HG03571 (cell line): Measurements from ENCODE around the gene NUP54.
A peak's percentile ranks its signal among the peaks of the same experiment; 100 is the strongest.

Source experiments
- ATAC-seq: cut with Tn5 transposase; IDR thresholded peaks from one replicate; pipeline ENCODE4 v1.9.1; 2021; ENCODE audit not compliant: unreplicated experiment

NUP54 gene, protein sequence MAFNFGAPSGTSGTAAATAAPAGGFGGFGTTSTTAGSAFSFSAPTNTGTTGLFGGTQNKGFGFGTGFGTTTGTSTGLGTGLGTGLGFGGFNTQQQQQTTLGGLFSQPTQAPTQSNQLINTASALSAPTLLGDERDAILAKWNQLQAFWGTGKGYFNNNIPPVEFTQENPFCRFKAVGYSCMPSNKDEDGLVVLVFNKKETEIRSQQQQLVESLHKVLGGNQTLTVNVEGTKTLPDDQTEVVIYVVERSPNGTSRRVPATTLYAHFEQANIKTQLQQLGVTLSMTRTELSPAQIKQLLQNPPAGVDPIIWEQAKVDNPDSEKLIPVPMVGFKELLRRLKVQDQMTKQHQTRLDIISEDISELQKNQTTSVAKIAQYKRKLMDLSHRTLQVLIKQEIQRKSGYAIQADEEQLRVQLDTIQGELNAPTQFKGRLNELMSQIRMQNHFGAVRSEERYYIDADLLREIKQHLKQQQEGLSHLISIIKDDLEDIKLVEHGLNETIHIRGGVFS

DNA sequence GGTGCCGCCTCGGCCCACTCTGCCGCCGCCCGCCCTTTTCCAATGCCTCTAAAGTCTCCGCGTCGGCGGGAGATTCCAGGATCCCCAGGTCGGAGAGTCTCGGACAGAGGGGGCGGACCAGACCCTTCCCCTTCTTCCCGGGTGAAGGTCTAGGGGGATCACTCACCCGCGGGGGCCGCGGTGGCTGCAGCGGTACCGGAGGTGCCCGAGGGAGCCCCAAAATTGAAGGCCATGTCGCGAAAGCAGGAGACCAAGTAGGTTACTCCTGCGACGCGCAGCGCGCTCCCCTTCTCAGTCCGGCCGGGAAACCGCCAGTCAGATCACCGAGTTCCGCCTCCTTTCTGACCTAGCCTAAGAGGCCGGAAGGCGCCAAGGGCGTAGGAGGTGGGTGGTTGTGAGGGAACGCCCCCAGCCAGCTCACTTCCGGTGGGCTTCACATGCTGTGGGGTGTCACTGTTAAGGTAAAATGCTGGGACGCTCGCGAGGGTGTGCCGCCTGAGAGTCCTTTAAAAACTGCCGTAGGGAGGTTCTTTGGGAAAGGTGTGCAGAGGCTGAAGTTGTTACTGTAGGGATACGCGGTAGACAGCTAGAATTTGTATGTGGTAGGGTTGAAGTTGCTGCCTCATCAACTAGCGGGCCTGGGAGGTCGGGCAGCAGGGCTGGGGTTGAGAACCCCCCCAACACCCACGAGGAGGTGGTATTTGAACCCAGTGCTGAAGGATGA lies at the start of gene NUP54:
TSS of gene NUP54 (minus strand) at position 256 of the 724 bp plus-strand sequence. CDS start at position 233, 23 bp downstream.
- ATAC-seq = peak; percentile 99

DNA sequence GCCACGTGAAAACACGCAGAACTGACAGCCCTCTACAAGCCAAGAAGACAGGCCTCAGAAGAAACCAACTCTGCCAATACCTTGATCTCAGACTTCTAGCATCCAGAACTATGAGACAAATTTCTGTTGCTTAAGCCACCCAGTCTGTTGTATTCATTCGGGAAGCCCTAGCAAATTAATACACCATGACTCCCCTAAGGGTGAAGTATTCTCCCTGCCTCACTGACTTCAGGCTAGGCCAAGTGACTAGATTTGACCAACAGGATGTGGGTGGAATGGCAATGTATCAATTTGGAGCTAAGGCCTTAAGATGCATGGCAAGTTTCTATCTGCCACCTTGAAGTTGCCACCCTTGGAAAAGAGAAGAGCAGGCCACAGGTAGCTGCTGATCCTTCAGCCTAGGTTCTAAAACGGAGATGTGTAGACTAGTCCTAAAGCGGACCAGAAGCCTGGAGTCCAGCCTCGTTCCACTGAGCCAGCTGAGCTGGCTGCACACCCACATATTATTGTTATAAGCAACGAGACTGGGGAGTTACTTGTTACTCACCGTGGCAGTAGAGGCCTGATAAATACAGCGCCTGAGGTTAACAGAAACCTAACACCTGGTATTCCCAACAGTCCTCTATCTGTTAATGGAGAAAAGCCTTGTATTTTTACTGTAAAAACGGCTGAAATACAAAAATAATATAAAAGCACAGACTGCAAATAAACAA lies 49.0 kb upstream of the NUP54 start:
- no peak for ATAC-seq

DNA sequence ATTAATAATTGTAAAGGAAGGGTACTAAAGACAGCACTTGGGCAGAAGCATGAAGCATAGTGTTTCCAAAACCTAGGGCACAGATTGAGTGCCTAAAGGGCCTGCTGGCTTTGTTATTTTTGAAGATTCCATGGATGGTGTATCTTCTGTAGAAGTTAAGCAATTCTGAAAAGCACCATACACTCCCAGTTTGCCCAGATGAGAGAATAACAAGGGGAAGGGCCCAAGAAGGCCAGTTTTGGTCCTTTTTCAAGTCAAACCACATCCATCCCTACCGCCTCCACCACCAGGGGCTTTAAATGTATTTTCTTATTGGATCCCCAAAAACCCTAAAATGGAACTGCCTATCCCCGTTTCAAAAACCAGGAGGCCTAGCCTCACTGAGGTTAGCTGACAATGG lies 48.2 kb upstream of the NUP54 start:
- no peak for ATAC-seq

DNA sequence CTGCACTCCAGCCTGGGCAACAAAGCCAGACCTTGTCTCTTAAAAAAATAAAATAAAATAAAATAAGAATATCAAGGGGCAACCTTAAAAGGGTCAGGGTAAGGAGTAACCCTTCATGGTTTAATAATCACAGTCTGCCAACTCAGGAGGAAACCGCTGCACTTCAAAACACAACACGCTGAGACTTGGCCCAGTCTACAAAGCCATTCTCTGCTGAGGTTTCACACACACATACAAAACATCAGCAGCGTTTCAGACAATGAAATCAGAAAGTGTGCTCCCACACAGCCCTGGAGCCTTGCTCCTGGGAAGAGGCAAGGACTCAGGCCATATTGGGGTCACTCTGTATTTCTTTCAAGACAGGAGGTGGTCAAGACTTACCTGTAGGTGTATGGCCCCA lies 47.1 kb upstream of the NUP54 start:
- ATAC-seq = no peak

DNA sequence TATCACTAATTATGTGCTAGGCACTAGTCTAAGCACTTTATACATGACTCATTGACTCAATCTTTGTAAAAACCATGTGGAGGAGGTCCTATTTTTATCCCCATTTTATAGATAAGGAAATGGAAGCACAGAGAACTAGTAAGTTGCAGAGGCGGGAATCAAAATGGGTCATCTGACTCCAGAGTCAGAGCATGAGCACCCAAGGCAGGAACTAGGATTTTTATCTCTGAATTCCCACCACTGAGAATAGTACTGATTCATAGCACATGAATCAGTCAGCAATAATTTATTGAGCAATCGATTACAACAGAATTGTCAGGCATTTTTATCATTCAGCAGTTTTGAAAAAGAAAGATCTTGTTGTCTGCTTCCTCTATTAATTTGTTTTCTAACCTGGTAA lies 46.1 kb upstream of the NUP54 start:
- ATAC-seq = no peak

DNA sequence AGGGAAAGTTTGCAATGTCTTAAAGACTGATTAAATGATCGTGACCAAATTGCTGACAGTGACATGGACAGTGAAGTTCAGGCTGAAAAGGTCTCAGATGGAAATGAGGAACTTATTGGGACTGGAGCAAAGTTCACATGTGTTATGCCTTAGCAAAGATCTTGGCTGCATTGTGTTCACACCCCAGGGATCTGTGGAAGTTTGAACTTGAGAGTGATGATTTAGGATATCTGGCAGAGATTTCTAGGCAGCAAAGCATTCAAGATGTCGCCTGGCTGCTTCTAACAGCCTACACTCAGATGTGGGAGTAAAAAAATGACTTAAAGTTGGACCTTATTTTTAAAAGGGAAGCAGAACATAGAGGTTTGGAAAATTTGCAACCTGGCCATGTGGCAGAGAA lies 44.0 kb upstream of the NUP54 start:
- no peak for ATAC-seq

DNA sequence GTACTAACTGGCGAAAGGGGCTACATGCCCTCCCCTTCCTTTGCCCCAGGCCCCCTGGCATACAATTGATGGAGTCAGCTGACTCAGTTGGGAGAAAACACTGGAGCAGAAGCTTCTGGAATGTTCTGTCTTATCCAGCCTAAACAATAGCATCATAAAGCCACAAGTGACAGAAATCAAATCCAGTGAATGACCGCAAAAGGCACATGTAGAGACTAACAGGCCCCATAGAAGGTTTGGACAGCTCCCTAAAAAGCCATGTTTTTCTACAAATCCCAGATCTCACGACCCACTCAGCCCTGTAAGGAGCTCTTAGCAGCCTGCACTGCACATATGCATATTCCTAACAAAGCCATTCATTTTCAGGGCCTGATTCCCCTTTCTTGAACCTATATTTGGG lies 40.4 kb upstream of the NUP54 start:
- ATAC-seq = no peak

DNA sequence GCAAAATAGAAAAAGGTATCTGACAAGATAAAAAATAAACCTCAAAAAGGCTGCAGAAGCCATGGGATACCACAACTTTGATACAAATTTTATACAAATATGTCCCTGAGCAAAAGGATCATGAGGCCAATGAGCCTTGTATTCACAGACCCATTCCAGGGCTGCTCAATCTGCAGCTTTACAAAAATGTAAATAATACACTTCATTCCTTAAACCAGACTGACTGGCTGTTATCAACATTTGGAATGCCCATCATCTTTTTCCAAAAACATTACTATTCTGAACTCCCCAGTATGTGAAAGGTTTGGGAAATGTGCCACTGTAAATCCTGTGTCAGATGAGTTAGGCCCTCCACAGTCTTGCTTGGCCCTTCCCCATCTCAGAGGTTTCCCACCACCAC lies 40.0 kb upstream of the NUP54 start:
- no peak for ATAC-seq

DNA sequence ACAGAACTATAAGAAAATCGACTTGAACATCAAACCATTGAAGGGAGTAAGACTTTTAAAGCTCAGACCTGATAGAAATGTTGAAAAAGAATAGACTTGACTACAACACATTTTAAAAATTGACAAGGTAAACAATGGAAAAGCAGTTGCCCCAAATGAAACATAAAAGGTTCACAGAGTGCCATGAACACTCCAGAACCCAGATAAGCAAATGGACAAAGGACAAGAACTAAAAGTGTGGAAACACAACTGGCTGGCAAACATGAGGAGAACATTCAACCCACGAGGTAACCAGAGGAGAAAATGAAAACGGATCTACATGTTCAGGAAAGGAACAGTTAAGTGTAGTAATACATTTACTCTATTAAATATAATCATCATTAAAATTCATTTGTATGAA lies 39.0 kb upstream of the NUP54 start:
- no peak for ATAC-seq

DNA sequence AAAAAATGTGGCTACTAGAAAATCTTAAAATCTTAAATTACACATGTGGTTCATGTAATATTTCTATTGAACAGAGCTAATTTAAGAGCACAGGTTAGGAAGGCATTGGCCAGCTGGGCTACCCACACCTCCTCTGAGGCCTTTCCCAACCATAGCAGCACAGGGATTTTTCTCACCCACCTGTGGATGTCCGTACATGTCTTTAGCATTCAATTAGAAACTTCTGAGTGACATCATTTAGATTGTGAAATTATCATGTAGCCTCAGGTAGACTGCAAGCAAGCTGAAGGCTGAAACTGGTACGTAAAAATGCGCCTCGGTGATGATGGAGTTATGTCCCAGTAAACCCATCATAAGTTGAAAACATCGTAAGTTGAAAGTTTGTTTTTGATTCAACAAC lies 34.3 kb upstream of the NUP54 start:
- ATAC-seq = no peak

DNA sequence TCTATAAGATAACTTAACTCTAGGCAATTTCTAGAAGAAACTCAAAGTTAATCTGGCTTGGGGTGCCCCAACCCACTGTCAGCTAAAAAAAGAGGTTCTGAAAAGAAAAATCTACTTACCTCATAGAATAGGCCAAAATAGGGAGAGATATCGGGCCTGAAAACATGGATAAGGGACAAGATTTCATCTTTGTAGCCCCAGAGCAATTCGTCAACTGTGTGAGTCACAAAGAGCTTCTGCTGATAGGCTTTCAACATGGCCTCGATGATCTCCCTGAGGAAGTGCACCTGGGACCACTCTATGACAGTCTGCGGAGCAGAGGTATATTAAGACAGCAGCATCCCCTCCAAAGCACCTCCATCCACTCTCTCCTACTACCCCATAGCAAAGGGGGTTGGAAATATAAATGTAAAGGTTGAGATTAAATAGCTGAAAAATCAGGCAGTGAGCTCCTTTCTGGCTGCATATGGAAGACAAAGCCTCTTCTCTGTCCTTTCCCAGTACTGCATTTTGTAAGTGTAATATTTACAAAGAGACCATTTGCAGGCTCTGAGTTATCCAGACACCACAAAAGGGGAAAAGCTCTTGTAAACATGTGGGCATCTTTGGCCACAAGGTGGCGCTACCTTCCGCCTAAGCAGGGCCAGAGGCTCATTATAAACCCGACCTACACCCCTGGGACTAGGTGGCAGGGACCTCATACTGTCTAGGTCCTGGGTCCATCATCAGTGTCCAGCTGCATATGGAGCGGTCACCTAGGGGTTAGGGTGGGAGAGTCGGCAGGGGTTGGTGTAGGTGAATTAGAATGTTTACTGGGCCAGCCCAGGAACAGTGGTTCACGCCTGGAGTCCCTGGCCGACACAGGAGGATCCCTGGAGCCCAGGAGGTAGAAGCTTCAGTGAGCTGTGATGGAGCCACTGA lies 31.5 kb upstream of the NUP54 start:
- peak; percentile 75 for ATAC-seq

DNA sequence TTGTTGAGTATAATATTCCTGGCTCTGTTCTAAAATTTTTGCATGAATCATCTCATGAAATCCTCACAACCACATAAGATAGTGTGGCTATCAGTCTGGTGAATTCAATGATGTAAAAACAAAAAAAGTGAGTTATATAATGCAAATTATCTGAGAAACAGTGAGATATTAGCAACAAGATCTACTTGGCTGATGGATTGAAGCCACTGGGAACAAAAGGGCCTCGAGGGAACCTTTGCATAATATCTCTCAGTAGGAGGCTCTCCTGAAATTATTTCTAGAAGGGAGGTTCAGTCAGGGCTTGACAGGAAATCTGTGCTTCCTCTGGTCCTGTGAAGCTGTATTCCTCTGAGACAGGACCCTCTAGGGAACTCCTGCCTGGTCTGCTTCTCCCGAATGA lies 30.1 kb upstream of the NUP54 start:
- ATAC-seq = no peak

DNA sequence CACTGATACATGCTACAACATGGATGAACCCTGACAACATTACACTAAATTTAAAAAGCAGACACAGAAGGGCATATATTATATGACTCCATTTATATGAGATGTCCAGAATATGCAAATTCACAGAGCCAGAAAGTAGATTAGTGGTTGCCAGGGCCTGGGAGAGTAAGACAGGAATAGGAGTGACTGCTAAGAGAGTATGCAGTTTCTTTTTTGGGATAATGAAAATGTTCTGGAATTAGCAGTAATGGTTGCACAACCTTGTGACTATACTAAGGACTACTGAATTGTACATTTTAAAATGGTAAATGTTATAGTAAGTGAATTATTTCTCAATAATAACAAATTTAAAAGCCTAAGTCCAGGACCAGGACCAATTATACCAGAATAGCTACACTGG lies 29.5 kb upstream of the NUP54 start:
- no peak for ATAC-seq

DNA sequence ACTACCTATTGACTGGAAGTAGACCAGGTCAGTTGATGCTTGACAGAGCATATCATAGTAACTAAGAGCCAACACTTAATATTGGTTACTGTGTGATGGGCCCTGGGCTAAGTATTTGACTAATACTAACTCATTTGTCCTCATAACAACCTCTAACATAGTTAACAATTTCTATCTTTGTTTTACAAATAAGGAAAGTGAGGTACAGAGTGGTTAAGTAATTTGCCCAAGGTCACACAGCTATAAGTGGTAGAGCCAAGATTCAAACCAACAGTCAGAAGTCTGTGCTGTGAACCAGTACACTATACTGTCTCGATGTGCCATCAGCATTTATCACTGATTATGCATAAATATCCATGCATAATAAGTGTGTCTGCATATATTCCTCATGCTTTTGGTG lies 27.1 kb upstream of the NUP54 start:
- ATAC-seq = no peak

DNA sequence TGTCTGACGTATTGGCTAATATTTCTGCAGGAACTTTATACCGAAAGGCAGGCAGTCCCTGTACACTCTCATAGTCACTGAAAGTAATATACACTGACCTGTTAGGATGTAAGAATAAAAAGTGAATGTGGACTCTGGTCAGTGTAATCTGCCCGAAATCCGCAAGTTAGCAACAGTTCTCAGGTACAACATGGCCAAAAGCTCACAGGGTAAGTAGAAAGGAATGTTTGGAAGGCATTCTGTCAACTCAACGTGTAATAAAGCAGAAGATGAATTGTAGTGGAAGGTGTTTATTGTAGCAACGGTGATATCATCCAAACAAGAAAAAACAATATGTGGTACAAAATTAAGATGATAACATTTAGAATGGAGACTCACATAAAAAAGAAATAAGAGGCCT lies 26.0 kb upstream of the NUP54 start:
- ATAC-seq = no peak

DNA sequence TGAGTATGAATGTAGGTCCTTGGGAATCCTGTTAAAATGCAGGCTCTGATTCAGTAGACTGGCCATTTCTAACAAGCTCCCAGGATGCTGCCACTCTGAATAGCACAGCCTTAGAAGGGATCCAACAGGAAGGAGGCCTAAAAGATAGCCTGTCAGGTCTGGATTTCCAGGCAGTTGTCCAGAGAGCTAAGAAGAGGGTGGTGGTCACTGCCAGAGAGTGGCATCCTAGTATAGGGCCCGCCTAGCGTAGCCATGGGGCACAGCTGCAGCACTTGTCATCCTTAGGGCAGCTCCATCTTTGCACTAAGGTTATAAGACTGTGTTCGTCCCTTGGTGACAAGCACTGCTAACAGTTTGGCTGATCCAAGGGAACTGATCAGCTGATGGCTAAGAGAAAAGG lies 20.5 kb upstream of the NUP54 start:
- no peak for ATAC-seq

DNA sequence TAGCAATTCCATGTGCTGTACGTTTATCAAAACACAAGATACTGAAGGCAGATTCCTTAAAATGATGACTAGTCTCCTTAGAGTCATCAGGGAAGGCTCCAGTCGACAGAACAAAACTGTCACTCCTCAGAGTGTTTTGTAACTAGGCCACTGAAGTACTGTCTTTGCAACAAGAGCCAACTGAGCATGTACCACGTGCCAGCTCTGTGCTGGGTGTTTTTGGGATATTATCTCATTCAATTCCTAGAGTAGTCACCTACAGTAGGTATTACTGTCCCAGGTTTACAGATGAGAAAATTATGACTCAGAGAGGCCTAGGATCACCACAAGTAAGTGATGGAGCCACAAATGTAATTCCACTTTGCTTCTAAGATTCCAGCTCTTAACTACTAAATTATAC lies 18.3 kb upstream of the NUP54 start:
- no peak for ATAC-seq

DNA sequence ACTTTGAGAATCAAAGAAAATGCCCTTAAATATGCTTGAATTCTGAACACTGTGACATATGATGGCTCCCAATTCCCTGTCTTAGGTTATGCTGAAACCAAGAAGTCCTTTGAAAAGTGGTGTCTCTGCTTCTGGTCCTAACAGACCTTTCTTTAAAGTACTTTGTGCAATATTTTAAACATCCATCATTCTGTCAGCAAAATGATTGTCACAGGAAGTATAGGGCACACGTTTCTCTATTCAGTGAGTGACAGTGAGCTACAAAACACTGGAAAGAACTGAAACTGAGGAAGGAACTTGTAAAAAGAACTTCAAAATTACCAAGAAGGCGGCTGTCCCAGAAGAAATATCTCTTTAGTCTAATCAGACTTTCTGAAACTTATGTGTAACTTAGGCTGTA lies 12.2 kb upstream of the NUP54 start:
- ATAC-seq = no peak

DNA sequence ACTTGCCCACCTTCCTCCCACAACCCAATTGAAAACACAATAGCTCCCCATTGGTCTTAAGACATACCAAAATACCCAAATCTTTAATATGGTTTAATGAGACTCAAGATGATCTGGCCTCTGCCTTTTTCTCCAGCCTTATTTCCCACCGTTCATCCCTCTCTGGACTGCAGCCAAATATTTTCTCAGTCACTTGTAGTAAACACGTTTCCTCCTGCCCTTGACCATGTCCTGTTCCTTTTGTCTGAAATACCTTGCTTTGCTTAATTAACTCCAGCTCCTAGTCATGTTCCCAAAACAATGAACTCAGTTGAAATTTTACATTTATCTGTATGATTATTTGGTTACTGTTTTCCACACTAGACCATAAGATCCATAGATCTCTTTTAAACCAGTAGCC lies 8.4 kb upstream of the NUP54 start:
- ATAC-seq = no peak

DNA sequence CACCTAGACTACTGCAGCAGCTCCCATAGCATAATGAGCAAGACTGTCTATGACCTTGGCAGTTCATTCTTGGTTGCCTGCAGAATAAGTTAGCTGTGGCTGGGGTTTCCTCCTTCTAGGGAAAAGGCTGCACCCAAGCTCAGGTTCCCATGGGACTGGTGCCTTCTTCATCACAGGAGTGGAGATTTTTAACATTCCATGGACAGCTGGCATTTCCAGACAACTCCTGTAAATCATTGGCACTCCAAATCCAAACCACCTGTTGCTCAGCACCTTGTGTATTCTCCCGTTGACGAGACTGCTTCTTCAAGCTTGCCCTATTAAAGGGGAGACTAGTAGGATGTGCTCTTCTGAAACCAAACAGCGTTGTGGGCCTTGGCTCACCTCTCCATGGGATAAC lies 7.8 kb upstream of the NUP54 start:
- no peak for ATAC-seq

DNA sequence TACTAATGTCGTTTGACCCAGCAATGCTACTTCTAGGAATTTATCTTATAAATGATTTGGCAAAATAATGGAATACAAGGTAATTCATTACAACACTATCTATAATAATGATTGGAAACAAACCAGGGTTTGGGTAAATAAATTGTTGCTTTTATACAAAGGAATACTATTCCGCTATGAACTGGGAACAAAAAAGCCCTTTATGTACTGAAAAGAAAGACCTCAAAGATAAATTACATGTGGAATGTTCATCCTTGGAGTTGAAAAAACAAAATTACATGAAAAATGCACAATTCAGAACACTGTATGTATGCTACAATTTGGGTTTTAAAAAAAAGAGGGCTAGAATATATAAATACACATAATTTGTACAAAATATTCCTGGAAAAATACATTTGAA lies 5.2 kb upstream of the NUP54 start:
- ATAC-seq = no peak
